RWPE2 (cell line): ENCODE measurements around the gene ENDOV.

Experiments
- ATAC-seq: fragments of 200-7000 bp; cut with Tn5 transposase; 3 replicates; pipeline ENCODE4 v1.9.1; 2021; ENCODE audit warnings: low read depth
- DNase-seq: peaks from one replicate; pipeline ENCODE4 v3.0.0-alpha.2; 2020; ENCODE audit warnings: low spot score
- H3K27ac ChIP-seq: fragments of 450-650 bp; 2 replicates; pipeline ENCODE4 v1.5.1; 2017; ENCODE audit warnings: mild to moderate bottlenecking; ENCODE audit not compliant: poor library complexity, severe bottlenecking
- H3K27me3 ChIP-seq: fragments of 250-450 bp; sonication (Bioruptor Pico); 2 replicates; pipeline ENCODE4 v1.5.1; 2021; ENCODE audit warnings: mild to moderate bottlenecking, moderate library complexity; ENCODE audit not compliant: insufficient read depth, poor library complexity, severe bottlenecking
- H3K36me3 ChIP-seq: fragments of 250-450 bp; sonication (Bioruptor Pico); 2 replicates; pipeline ENCODE4 v1.5.1; 2020; ENCODE audit warnings: low read depth, mild to moderate bottlenecking, moderate library complexity
- H3K4me1 ChIP-seq: fragments of 250-450 bp; sonication (Bioruptor Pico); 2 replicates; pipeline ENCODE4 v1.5.1; 2021; ENCODE audit warnings: mild to moderate bottlenecking, moderate library complexity; ENCODE audit not compliant: insufficient read depth, poor library complexity, severe bottlenecking
- H3K4me3 ChIP-seq: fragments of 250-450 bp; sonication (Bioruptor Pico); 2 replicates; pipeline ENCODE4 v1.5.1; 2021; ENCODE audit warnings: mild to moderate bottlenecking, moderate library complexity; ENCODE audit not compliant: severe bottlenecking
- H3K9me3 ChIP-seq: fragments of 250-450 bp; sonication (Bioruptor Pico); 2 replicates; pipeline ENCODE4 v1.5.1; 2021; ENCODE audit warnings: mild to moderate bottlenecking, moderate library complexity; ENCODE audit not compliant: severe bottlenecking
- TF ChIP-seq, protein P1 (sequence below): fragments of 450-650 bp; IDR thresholded peaks from one replicate; pipeline ENCODE4 v1.5.1; 2017; ENCODE audit warnings: mild to moderate bottlenecking, moderate library complexity; ENCODE audit not compliant: poor library complexity, severe bottlenecking

The ENDOV gene

DNA sequence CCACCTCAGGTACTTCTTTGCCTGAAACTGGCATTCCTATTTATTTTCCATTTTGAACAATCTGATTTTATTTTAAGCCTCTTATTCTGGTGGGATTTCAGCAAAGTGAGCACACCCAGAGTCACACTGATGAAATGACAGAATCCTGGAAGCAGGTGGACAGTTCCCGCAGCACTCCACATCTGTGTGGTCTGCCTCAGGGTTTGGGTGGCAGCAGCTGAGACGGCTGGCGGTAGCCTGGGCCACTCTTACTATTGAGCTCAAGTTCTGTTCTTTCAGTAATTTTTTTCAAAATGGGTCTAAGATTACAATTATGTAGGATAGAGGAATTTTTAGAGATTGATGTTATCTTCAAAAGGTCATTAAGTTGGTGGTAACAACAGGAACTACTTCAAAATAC is 32.5 kb upstream of the ENDOV start:
- no peak overlapping the region for H3K27ac ChIP-seq
- DNase-seq, result no peak
- H3K9me3 ChIP-seq, result no peaks in the 10 kb centered on the region
- ATAC-seq, result no peak
- H3K4me3 ChIP-seq, result no peak overlapping the region
- H3K36me3 ChIP-seq, result peaks cover 100% of the 10 kb centered on the region
- TF ChIP-seq, protein P1, sequence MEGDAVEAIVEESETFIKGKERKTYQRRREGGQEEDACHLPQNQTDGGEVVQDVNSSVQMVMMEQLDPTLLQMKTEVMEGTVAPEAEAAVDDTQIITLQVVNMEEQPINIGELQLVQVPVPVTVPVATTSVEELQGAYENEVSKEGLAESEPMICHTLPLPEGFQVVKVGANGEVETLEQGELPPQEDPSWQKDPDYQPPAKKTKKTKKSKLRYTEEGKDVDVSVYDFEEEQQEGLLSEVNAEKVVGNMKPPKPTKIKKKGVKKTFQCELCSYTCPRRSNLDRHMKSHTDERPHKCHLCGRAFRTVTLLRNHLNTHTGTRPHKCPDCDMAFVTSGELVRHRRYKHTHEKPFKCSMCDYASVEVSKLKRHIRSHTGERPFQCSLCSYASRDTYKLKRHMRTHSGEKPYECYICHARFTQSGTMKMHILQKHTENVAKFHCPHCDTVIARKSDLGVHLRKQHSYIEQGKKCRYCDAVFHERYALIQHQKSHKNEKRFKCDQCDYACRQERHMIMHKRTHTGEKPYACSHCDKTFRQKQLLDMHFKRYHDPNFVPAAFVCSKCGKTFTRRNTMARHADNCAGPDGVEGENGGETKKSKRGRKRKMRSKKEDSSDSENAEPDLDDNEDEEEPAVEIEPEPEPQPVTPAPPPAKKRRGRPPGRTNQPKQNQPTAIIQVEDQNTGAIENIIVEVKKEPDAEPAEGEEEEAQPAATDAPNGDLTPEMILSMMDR, result no peak
- H3K4me1 ChIP-seq, result no peaks in the 10 kb centered on the region
- H3K27me3 ChIP-seq, result no peaks in the 10 kb centered on the region

DNA sequence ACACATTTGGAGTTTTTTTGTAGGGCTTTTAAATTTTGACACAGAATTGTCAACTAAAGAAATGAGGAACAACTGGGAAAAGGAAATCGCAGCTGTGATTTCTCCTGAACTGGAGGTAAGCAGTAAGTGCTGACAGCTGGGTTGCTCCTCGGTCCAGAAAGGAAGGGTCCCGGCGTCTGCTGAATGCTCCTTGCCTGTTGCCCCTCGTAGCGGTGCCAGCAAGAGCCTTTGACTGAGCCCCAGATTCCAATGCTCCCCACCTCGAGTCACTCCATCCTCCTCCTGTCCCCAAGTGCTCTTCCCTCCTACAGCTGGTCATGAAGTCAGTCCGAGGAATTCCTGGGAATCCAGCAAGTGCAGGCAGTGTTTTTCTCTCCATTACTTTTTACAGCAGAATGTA is 32.0 kb upstream of the ENDOV start:
- H3K27me3 ChIP-seq, result no peaks in the 10 kb centered on the region
- no peak for DNase-seq

DNA sequence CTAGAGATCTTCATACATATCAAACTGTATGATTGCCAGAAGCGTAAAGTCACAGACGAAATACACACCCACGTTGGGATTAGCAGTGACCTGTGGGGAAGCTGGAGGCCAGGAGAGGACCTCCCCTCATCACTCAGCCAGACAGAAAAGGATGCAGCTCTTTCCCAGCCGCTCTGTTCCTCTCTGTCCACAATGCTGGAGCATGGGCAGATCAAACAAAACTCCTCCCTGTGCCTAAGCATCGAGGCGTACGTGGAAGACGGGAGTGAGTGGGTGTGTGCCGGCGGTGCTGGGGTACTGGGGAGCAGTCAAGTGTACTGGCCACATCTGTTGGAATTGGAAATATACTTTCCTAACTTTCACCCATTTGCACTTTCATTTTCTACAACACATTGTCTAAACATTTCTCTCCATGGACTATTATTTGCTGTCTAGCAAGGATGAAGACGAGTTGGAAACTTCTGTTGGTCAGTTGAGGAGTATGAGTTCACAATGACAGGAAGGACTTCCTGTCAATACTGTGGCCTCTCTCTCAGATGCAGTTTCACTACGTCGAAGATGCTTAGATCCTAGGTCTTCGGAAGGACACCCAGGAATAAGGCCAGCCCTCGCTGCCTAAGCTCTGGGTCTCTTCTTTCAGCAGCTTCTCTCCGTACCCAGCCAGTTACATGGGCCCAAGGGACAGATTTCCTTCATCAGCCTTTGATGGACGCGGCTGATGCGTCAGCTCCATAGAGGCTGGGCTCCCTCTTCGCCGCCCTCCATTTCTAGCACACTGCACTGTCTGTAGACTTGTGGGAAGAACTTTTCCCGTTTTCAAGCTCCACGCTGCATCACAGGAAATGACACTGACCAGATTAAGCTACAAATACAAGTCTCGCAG is 30.6 kb upstream of the ENDOV start:
- H3K4me3 ChIP-seq, result no peak overlapping the region
- H3K36me3 ChIP-seq, result peaks cover 100% of the 10 kb centered on the region
- no peak for DNase-seq
- H3K27me3 ChIP-seq, result no peaks in the 10 kb centered on the region
- no peaks in the 10 kb centered on the region for H3K4me1 ChIP-seq
- no peak overlapping the region for H3K27ac ChIP-seq
- TF ChIP-seq, protein P1, result no peak
- no peak for ATAC-seq
- no peaks in the 10 kb centered on the region for H3K9me3 ChIP-seq

More for the DNA sequence above, 32.0 kb upstream of the ENDOV start:
- no peak for ATAC-seq
- TF ChIP-seq, protein P1, result no peak
- Histone ChIP-seq H3K4me3 (no peak overlapping the region), H3K9me3 (no peaks in the 10 kb centered on the region), H3K27ac (no peak overlapping the region), H3K36me3 (peaks cover 100% of the 10 kb centered on the region), H3K4me1 (no peaks in the 10 kb centered on the region)

DNA sequence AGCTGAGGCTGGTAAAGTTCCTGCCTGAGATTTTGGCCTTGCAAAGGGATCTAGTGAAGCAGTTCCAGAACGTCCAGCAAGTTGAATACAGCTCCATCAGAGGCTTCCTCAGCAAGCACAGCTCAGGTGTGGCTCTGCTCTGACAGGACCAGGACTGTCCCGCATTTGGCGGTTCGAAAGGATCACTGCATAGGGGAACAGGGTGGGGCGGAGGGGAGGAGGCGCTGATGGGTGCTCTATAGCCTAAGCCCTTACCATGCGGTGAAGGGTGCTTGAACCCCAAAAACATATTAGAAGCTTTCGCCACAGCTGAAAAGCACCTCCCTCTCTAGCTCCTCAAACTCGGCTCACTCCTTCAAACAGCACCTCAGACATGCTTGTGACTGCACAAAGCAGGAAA is 29.9 kb upstream of the ENDOV start:
- H3K36me3 ChIP-seq, result peaks cover 100% of the 10 kb centered on the region
- ATAC-seq, result no peak
- H3K27me3 ChIP-seq, result no peaks in the 10 kb centered on the region
- no peak overlapping the region for H3K27ac ChIP-seq
- H3K4me3 ChIP-seq, result no peak overlapping the region
- DNase-seq, result no peak
- no peaks in the 10 kb centered on the region for H3K4me1 ChIP-seq
- no peaks in the 10 kb centered on the region for H3K9me3 ChIP-seq
- TF ChIP-seq, protein P1, result no peak

DNA sequence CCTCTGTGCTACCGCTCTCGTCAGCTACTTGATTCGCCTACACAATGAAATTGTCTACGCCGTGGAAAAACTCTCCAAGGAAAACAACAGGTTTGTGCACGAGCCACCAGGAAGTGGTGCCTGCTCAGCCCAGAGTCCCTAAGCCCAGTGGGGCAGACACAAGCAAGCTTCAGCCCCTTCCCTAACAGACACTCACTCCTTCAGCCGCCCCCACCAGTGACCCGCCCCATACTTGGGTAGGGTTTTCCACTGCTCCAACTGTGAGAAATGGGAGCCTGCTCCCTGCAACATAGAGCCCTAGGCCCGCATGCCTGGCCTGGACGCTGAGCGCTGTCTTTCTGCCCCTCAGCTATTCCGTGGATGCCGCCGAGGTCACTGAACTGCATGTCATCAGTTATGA is 28.6 kb upstream of the ENDOV start:
- Histone ChIP-seq H3K27ac (no peak overlapping the region), H3K4me1 (no peaks in the 10 kb centered on the region), H3K27me3 (no peaks in the 10 kb centered on the region), H3K4me3 (no peak overlapping the region), H3K9me3 (no peaks in the 10 kb centered on the region), H3K36me3 (peaks cover 100% of the 10 kb centered on the region)
- DNase-seq (no peak), ATAC-seq (no peak)
- TF ChIP-seq, protein P1, result no peak
